Skin epidermis (tissue), 12 donors: Measurements from ENCODE around the gene METTL8.
A peak's percentile ranks its signal among the peaks of the same experiment; 100 is the strongest.
"Not testable (repeated sequence)": the region's sequence is repeated elsewhere in the genome, so short reads cannot be mapped to it uniquely, and the experiment has no call there.

ENCODE experiments used
- H3K27ac ChIP-seq, 21 experiments: fragments of 200-600 bp; sonication (generic) in 11 of 21; one replicate each; pipeline ENCODE4 v1.5.0; 2020; ENCODE audit warnings: mild to moderate bottlenecking in 3 of 21, inconsistent platforms in 2 of 21, moderate library complexity in 2 of 21
- H3K4me3 ChIP-seq, 7 experiments: fragments of 200-600 bp; sonication (generic) in 2 of 7; one replicate each; pipeline ENCODE4 v1.5.0; 2020; ENCODE audit warnings: inconsistent platforms in 2 of 7, mild to moderate bottlenecking in 2 of 7, moderate library complexity in 1 of 7

The METTL8 gene

GRCh38 chr2:171405546-171405945, 28.2 kb downstream of the METTL8 start:
- Histone ChIP-seq H3K4me3 (no peak overlapping the region), H3K27ac (no peak overlapping the region)

GRCh38 chr2:171404719-171405118, 29.1 kb downstream of the METTL8 start:
- no peak overlapping the region for H3K4me3 ChIP-seq
- peak overlapping the region in 2 of 21 experiments; percentile 25 for H3K27ac ChIP-seq

GRCh38 chr2:171404261-171404660, 29.5 kb downstream of the METTL8 start:
- Histone ChIP-seq H3K4me3 (no peak overlapping the region), H3K27ac (peak overlapping the region in 2 of 21 experiments; percentile 25)

- no peak overlapping the region for H3K4me3 ChIP-seq
Observed at GRCh38 chr2:171402906-171403580, 30.7 kb downstream of the METTL8 start.

GRCh38 chr2:171401947-171402346, 31.8 kb downstream of the METTL8 start:
- no peak overlapping the region for H3K4me3 ChIP-seq
- no peak overlapping the region for H3K27ac ChIP-seq

More at GRCh38 chr2:171402906-171403580, 30.7 kb downstream of the METTL8 start:
- H3K27ac ChIP-seq = no peak overlapping the region

GRCh38 chr2:171400395-171400794, 33.4 kb downstream of the METTL8 start:
- Histone ChIP-seq H3K4me3 (no peak overlapping the region), H3K27ac (no peak overlapping the region)

- H3K4me3 ChIP-seq = no peak overlapping the region
- H3K27ac ChIP-seq = no peak overlapping the region
Observed at GRCh38 chr2:171399292-171399691, 34.5 kb downstream of the METTL8 start.

- H3K27ac ChIP-seq = no peak overlapping the region
- no peak overlapping the region for H3K4me3 ChIP-seq
Observed at GRCh38 chr2:171394164-171394740, 39.5 kb downstream of the METTL8 start.

GRCh38 chr2:171393487-171393886, 40.3 kb downstream of the METTL8 start:
- no peak overlapping the region for H3K27ac ChIP-seq

GRCh38 chr2:171391532-171391931, 42.3 kb downstream of the METTL8 start:
- H3K4me3 ChIP-seq = no peak overlapping the region
- no peak overlapping the region for H3K27ac ChIP-seq

More at GRCh38 chr2:171393487-171393886, 40.3 kb downstream of the METTL8 start:
- H3K4me3 ChIP-seq = no peak overlapping the region

- no peak overlapping the region for H3K27ac ChIP-seq
- H3K4me3 ChIP-seq = no peak overlapping the region
Observed at GRCh38 chr2:171390941-171391516, 42.8 kb downstream of the METTL8 start.

- H3K4me3 ChIP-seq = no peak overlapping the region
- H3K27ac ChIP-seq = no peak overlapping the region
Observed at GRCh38 chr2:171389780-171390179, 44.0 kb downstream of the METTL8 start.

GRCh38 chr2:171389325-171389724, 44.5 kb downstream of the METTL8 start:
- Histone ChIP-seq H3K4me3 (no peak overlapping the region), H3K27ac (no peak overlapping the region)

GRCh38 chr2:171387052-171387451, 46.7 kb downstream of the METTL8 start:
- H3K27ac ChIP-seq = no peak overlapping the region
- H3K4me3 ChIP-seq = no peak overlapping the region

- H3K4me3 ChIP-seq = no peak overlapping the region
- H3K27ac ChIP-seq = no peak overlapping the region
Observed at GRCh38 chr2:171386627-171387026, 47.2 kb downstream of the METTL8 start.

GRCh38 chr2:171383134-171383533, 50.7 kb downstream of the METTL8 start:
- Histone ChIP-seq H3K27ac (no peak overlapping the region), H3K4me3 (no peak overlapping the region)

- not testable (repeated sequence) for H3K4me3 ChIP-seq
Observed at GRCh38 chr2:171382175-171382574, 51.6 kb downstream of the METTL8 start.

GRCh38 chr2:171377852-171378251, 55.9 kb downstream of the METTL8 start:
- not testable (repeated sequence) for H3K27ac ChIP-seq, H3K4me3 ChIP-seq

More at GRCh38 chr2:171382175-171382574, 51.6 kb downstream of the METTL8 start:
- H3K27ac ChIP-seq = not testable (repeated sequence)

- Histone ChIP-seq H3K4me3 (no peak overlapping the region), H3K27ac (no peak overlapping the region)
Observed at GRCh38 chr2:171367692-171368091, 66.1 kb downstream of the METTL8 start.

- H3K27ac ChIP-seq = no peak overlapping the region
- no peak overlapping the region for H3K4me3 ChIP-seq
Observed at GRCh38 chr2:171365778-171366177, 68.0 kb downstream of the METTL8 start.

GRCh38 chr2:171365232-171365631, 68.6 kb downstream of the METTL8 start:
- H3K4me3 ChIP-seq = no peak overlapping the region
- H3K27ac ChIP-seq = no peak overlapping the region
